GM12892 (cell line): Measurements from ENCODE around the gene ORMDL1.

ENCODE experiments used
- POLR2A ChIP-seq: IDR thresholded peaks from 2 replicates; pipeline ENCODE4 v1.6.1; 2011; ENCODE audit warnings: low read depth, low read length, control low read depth
- TAF1 ChIP-seq: IDR thresholded peaks from 2 replicates; pipeline ENCODE4 v1.6.1; 2011; ENCODE audit warnings: low read depth, mild to moderate bottlenecking, control low read depth, low read length, borderline replicate concordance

DNA sequence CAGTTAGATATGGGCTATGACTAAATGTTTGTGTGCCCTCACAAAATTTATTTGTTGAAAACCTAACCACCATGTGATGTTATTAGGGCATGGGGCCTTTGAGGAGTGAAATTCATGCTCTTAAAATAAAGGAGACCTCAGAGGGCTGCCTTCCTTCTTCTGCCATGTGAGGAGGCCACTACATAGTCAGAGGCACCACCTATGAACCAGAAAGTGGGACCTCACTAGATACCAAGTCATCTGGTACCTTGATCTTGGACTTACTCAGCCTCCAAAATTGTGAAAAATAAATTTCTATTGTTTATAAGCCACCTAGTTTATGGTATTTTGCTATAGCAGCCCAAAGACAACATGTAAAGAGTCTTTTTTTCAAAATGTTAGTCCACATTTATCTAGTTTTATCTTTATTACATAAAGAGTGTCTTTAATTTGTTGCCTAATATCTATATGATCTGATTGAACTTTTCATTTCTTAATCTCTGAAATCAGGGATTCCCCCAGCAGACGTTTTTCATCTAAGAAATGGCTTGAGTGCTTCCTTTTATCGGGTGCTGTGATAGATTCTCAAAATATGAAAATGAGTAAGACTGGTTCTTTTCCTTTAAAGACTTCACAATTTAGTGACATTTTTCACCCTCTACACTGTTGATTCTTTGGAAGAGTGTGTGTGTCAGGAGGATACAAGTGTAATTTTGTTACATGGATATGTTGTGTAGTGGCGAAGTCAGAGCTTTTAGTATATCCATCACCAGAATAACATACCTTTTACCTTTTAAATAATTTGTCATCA is 34.3 kb upstream of the ORMDL1 start:
- no peak for TF ChIP-seq TAF1
- TF ChIP-seq POLR2A: no peak
